Endothelial cell of umbilical vein (primary cell): ENCODE measurements around the gene CERK.

Experiments
- CTCF ChIP-seq, 2 donors: IDR thresholded peaks; 1 replicate in 1 of 2; 2 replicates in 1 of 2; pipeline ENCODE4 v1.5.1; 2011; ENCODE audit warnings: low read length in 2 of 2, mild to moderate bottlenecking in 2 of 2, moderate library complexity in 2 of 2, control low read depth in 1 of 2, inconsistent platforms in 1 of 2, low read depth in 1 of 2; ENCODE audit not compliant: insufficient read depth in 1 of 2; ENCODE audit errors: extremely low read depth in 1 of 2
- JUN ChIP-seq: IDR thresholded peaks from 2 replicates; pipeline ENCODE4 v1.6.1; 2011; ENCODE audit warnings: borderline replicate concordance, low read depth; ENCODE audit not compliant: insufficient read length, insufficient read depth
- MAX ChIP-seq: IDR thresholded peaks from 2 replicates; pipeline ENCODE4 v1.6.1; 2011; ENCODE audit not compliant: insufficient read depth, insufficient read length
- POLR2A ChIP-seq: IDR thresholded peaks from 2 replicates; pipeline ENCODE4 v1.6.1; 2012; ENCODE audit warnings: low read depth, mild to moderate bottlenecking, control low read depth, low read length

- TF ChIP-seq CTCF (IDR thresholded peaks at IDR 0.05; ENCODE audit: extremely low read depth in 1 of 2, insufficient read depth in 1 of 2, low read depth in 1 of 2, low read length in 2 of 2) (no peak), POLR2A (no peak), MAX (no peak), JUN (no peak)
Observed at GRCh38 chr22:46706060-46706459, 32.0 kb downstream of the CERK start.
